AG09309 (cell line): ENCODE data around the gene RCC2.
"Not testable (repeated sequence)": the region's sequence is repeated elsewhere in the genome, so short reads cannot be mapped to it uniquely, and the experiment has no call there.

Source experiments
- DNase-seq: peaks from one replicate; pipeline ENCODE4 v3.0.0-alpha.2; 2010; ENCODE audit warnings: low read depth
- H3K4me3 ChIP-seq: 2 replicates; pipeline ENCODE4 v1.5.1; 2011; ENCODE audit warnings: mild to moderate bottlenecking, low read depth, low read length, moderate library complexity; ENCODE audit not compliant: control insufficient read depth
- CTCF ChIP-seq: IDR thresholded peaks from 2 replicates; pipeline ENCODE4 v1.5.1; 2011; ENCODE audit warnings: mild to moderate bottlenecking, low read depth, low read length, inconsistent platforms; ENCODE audit not compliant: insufficient read depth, control insufficient read depth; ENCODE audit errors: missing control alignments

Gene RCC2

DNA sequence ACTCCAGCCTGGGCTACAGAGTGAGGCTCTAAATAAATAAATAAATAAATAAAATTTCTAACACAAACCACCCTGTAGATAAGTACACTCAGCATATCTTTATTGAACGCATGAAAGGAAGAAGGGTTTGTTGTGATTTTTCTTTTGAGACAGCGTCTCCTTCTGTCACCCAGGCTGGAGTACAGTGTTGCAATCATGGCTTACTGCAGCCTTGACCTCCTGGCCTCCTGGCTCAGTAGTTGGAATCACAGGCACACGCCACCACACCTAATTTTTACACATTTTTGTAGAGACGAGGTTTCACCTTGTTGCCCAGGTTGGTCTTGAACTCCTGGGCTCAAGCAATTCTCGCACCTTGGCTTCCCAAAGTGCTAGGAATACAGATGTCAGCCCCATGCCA is 23.2 kb upstream of the RCC2 start:
- H3K4me3 ChIP-seq = no peak overlapping the region
- no peak for DNase-seq
- TF ChIP-seq CTCF = no peak

- no peak for DNase-seq
- H3K4me3 ChIP-seq = no peak overlapping the region
- no peak for TF ChIP-seq CTCF
Observed at GRCh38 chr1:17460219-17460618, 20.7 kb upstream of the RCC2 start.

- no peak for TF ChIP-seq CTCF
- no peak for DNase-seq
- H3K4me3 ChIP-seq = no peak overlapping the region
Observed at GRCh38 chr1:17458794-17459193, 19.3 kb upstream of the RCC2 start.

GRCh38 chr1:17452686-17453085 is 13.2 kb upstream of the RCC2 start:
- TF ChIP-seq CTCF = no peak
- DNase-seq = no peak
- no peak overlapping the region for H3K4me3 ChIP-seq

DNA sequence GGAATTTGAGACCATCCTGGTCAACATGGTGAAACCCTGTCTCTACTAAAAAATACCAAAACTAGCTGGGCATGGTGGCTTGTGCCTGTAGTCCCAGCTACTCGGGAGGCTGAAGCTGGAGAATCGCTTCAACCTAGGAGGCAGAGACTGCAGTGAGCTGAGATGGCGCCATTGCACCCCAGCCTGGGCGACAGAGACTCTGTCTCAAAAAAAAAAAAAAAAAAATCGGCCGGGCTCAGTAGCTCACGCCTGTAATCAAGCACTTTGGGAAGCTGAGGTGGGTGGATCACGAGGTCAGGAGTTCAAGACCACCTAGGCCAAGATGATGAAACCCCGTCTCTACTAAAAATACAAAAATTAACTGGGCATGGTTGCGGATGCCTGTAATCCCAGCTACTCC is 12.7 kb upstream of the RCC2 start:
- DNase-seq, H3K4me3 ChIP-seq: not testable (repeated sequence)

DNA sequence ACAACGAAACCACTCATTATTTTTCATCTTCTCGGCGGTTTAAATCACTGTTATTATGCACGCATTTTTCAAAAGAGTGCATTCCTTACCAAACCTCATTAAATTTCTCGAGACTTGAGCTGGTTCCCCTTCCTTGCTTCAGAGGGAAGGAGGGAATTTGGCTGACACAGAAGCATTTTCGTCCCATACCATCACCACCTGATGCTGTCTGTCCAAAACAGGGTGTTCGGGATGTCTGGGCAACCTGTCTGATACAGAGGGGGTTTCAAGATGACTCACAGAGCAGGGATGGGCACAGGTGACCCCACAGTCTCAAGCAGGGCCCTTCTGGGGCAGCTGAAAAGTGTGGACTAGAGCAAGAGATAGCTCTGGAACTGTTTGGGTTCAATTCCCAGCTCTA is 12.3 kb upstream of the RCC2 start:
- H3K4me3 ChIP-seq = no peak overlapping the region
- TF ChIP-seq CTCF = no peak
- DNase-seq = no peak

- no peak overlapping the region for H3K4me3 ChIP-seq
- DNase-seq = no peak
- no peak for TF ChIP-seq CTCF
Observed at GRCh38 chr1:17447501-17447992, 8.1 kb upstream of the RCC2 start.
